ENCODE results near the gene TNFRSF6B.

DNA sequence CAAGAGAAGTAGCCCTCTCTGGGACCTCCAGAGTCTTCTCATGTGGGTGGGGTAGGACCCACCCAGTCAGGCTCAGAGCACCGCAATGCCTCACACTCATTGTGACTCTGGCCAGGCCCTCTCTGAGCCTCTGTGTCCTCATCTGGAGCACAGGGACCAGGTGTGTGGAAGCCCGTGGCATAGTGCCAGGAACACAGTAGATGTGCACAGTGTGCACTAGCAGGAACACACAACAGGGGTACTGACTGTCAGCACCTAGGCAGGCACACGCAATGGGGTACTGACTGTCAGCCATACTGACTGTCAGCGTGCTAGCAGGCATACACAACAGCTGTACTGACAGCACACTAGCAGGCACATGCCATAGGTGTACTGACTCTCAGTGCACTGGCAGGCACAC lies 41.2 kb upstream of the TNFRSF6B start:
- TF ChIP-seq CTCF (IDR thresholded peaks at IDR 0.05) (no peak), ZFX (IDR thresholded peaks at IDR 0.05; ENCODE audit: borderline replicate concordance) (no peak)

All from 22Rv1 (cell line).